Loucy (cell line): ENCODE results near the gene ABCA3.

Source experiments
- H2AFZ ChIP-seq: fragments of 200-600 bp; sonication (generic); 2 replicates; pipeline ENCODE4 v1.6.0; 2016; ENCODE audit warnings: antibody characterized with exemption, mild to moderate bottlenecking, low read length, moderate library complexity
- H3F3A ChIP-seq: fragments of 200-600 bp; 2 replicates; pipeline ENCODE4 v1.6.0; 2016; ENCODE audit warnings: antibody characterized with exemption, low read depth, mild to moderate bottlenecking
- H3K27me3 ChIP-seq: fragments of 200-600 bp; sonication (generic); 2 replicates; pipeline ENCODE4 v1.6.1; 2014; ENCODE audit warnings: low read length, mild to moderate bottlenecking; ENCODE audit not compliant: insufficient read depth, poor library complexity, severe bottlenecking
- H3K36me3 ChIP-seq: fragments of 200-600 bp; sonication (generic); 2 replicates; pipeline ENCODE4 v1.6.1; 2016; ENCODE audit warnings: low read length; ENCODE audit not compliant: insufficient read depth
- H3K4me1 ChIP-seq: fragments of 200-600 bp; sonication (generic); 2 replicates; pipeline ENCODE4 v1.5.1; 2014; ENCODE audit warnings: low read length, mild to moderate bottlenecking; ENCODE audit not compliant: insufficient read depth, poor library complexity, severe bottlenecking
- H3K4me2 ChIP-seq: fragments of 200-600 bp; sonication (generic); 2 replicates; pipeline ENCODE4 v1.6.0; 2014; ENCODE audit warnings: antibody characterized with exemption, low read length, low read depth, mild to moderate bottlenecking; ENCODE audit not compliant: poor library complexity, severe bottlenecking
- H3K4me3 ChIP-seq: fragments of 200-600 bp; sonication (generic); 2 replicates; pipeline ENCODE4 v1.5.1; 2014; ENCODE audit warnings: low read length, mild to moderate bottlenecking, mixed read lengths; ENCODE audit not compliant: poor library complexity, severe bottlenecking
- H3K79me2 ChIP-seq: fragments of 200-600 bp; sonication (generic); 2 replicates; pipeline ENCODE4 v1.6.1; 2014; ENCODE audit warnings: low read length; ENCODE audit not compliant: insufficient read depth
- H3K9ac ChIP-seq: fragments of 200-600 bp; sonication (generic); 2 replicates; pipeline ENCODE4 v1.6.0; 2014; ENCODE audit warnings: mild to moderate bottlenecking, low read depth, low read length, moderate library complexity; ENCODE audit not compliant: poor library complexity, severe bottlenecking
- H3K9me2 ChIP-seq: fragments of 200-600 bp; sonication (generic); replicated peaks from 2 replicates; pipeline ENCODE4 v1.6.1; 2016; ENCODE audit warnings: low read depth, low read length, mixed read lengths
- H3K9me3 ChIP-seq: fragments of 200-600 bp; sonication (generic); 2 replicates; pipeline ENCODE4 v1.6.1; 2014; ENCODE audit warnings: mild to moderate bottlenecking, antibody characterized with exemption, low read length, low read depth; ENCODE audit not compliant: insufficient read depth
- H4K20me1 ChIP-seq: fragments of 200-600 bp; sonication (generic); 2 replicates; pipeline ENCODE4 v1.6.0; 2014; ENCODE audit warnings: antibody characterized with exemption, low read length, mild to moderate bottlenecking; ENCODE audit not compliant: insufficient read depth, poor library complexity, severe bottlenecking
- EZH2phosphoT487 ChIP-seq: fragments of 200-600 bp; IDR thresholded peaks from 2 replicates; pipeline ENCODE4 v1.6.1; 2018; ENCODE audit warnings: antibody characterized with exemption, mild to moderate bottlenecking, moderate library complexity, borderline replicate concordance
- TF ChIP-seq, protein P1 (sequence below): fragments of 200-600 bp; sonication (generic); conservative IDR thresholded peaks from 2 replicates; pipeline ENCODE4 v1.5.1; 2014; ENCODE audit warnings: mild to moderate bottlenecking, antibody characterized with exemption, low read length

ABCA3 gene

DNA sequence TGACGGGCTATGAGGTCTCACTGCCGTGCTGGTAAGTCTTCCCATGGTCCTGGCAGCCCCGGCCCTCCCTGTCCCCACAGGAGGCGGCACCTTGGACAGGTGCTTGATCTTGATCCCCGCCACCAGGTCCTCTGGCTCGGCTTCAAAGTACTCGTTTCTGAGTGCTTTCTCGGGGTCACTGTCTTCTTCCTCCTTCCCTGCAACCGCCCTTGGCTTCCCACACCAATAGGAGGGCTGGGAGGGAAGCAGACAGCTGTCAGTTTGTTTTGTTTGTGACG lies 40.7 kb downstream of the ABCA3 start:
- Histone ChIP-seq H3K9me2 (no peaks in the 10 kb centered on the region), H3K79me2 (no peaks in the 10 kb centered on the region), H3F3A (no peaks in the 10 kb centered on the region), H4K20me1 (no peaks in the 10 kb centered on the region), H3K27me3 (no peaks in the 10 kb centered on the region), H3K9me3 (no peaks in the 10 kb centered on the region), H3K4me2 (no peak overlapping the region), H3K9ac (no peak overlapping the region), H3K36me3 (no peaks in the 10 kb centered on the region), H2AFZ (no peak overlapping the region), H3K4me1 (peaks cover 13% of the 10 kb centered on the region), H3K4me3 (no peak overlapping the region)
- no peak for TF ChIP-seq EZH2phosphoT487
- TF ChIP-seq, protein P1, sequence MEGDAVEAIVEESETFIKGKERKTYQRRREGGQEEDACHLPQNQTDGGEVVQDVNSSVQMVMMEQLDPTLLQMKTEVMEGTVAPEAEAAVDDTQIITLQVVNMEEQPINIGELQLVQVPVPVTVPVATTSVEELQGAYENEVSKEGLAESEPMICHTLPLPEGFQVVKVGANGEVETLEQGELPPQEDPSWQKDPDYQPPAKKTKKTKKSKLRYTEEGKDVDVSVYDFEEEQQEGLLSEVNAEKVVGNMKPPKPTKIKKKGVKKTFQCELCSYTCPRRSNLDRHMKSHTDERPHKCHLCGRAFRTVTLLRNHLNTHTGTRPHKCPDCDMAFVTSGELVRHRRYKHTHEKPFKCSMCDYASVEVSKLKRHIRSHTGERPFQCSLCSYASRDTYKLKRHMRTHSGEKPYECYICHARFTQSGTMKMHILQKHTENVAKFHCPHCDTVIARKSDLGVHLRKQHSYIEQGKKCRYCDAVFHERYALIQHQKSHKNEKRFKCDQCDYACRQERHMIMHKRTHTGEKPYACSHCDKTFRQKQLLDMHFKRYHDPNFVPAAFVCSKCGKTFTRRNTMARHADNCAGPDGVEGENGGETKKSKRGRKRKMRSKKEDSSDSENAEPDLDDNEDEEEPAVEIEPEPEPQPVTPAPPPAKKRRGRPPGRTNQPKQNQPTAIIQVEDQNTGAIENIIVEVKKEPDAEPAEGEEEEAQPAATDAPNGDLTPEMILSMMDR, result no peak

DNA sequence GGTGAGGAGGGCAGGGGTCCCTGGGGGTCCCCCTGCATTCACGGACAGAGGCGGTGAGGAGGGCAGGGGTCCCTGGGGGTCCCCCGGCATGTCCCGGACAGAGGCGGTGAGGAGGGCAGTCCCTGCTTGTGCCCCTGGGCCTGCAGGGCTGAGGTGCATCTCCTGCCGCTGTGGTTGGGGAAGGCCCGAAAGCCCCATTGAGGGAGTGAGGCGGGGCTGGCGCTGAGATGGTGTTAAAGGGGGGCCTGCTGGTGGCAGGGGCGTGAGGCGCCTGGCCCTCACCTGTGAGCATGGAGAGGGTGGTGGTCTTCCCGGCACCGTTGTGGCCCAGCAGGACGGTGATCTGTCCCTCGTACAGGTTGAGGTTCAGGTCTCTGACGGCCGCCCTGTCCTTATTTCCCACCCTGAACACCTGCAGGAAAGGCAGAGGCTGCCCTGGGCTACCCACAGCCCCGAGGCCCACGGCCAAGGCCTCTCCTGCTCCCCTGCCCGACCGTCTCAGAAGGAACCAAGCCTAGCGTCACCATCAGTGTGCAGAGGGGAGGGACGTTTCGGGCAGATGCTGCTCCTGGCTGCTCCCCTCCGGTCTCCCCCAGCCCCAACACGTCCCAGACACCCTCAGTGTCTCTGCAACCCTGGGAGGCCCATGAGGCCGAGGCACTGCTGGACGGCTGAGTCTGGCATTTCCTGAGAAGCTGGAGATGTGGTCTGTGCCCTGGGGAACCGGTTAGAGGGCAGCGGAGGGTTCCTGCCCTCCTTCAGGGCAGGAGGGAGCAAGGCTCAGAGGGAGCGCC lies 41.2 kb downstream of the ABCA3 start:
- Histone ChIP-seq H3K9me2 (no peaks in the 10 kb centered on the region), H3K4me2 (no peak overlapping the region), H2AFZ (no peak overlapping the region), H3K4me3 (no peak overlapping the region), H3F3A (no peaks in the 10 kb centered on the region), H3K27me3 (no peaks in the 10 kb centered on the region), H3K36me3 (no peaks in the 10 kb centered on the region), H3K9ac (no peak overlapping the region), H3K79me2 (no peaks in the 10 kb centered on the region), H3K4me1 (peaks cover 13% of the 10 kb centered on the region), H4K20me1 (no peaks in the 10 kb centered on the region), H3K9me3 (no peaks in the 10 kb centered on the region)
- no peak for TF ChIP-seq EZH2phosphoT487
- TF ChIP-seq, protein P1, result no peak

DNA sequence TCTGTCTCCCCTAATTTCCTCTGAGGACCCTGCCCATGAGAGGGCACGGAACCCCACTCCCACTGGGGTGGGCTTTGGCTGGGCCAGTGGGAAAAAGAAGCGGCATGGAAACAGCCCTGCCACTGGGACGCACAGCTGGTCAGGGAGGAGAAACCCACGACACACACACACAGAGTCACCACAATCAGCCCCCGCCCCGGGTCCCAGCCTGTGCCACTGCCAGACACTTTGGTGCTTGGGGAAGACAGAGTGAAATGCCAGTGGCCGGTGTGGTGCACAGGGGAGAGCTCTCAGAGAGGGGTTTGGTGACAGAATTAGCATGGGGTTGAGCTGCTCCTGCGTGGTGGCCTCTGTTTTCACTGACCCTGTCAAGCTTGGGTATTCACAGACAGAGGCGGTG lies 41.9 kb downstream of the ABCA3 start:
- Histone ChIP-seq H3K79me2 (no peaks in the 10 kb centered on the region), H3K4me3 (no peak overlapping the region), H3K27me3 (no peaks in the 10 kb centered on the region), H3F3A (no peaks in the 10 kb centered on the region), H2AFZ (no peak overlapping the region), H3K36me3 (no peaks in the 10 kb centered on the region), H3K9me3 (no peaks in the 10 kb centered on the region), H3K4me1 (peaks cover 13% of the 10 kb centered on the region), H3K4me2 (no peak overlapping the region), H4K20me1 (no peaks in the 10 kb centered on the region), H3K9me2 (no peaks in the 10 kb centered on the region), H3K9ac (no peak overlapping the region)
- TF ChIP-seq, protein P1, result no peak
- no peak for TF ChIP-seq EZH2phosphoT487
